IMR-90 (cell line): Measurements from ENCODE around the gene AAK1. TPM values are rescaled to one million over a fixed set of nuclear protein-coding genes. Genes with fewer than 3 reads are reported as not detected.

Experiments used
- ATAC-seq: fragments of 200-7000 bp; cut with Tn5 transposase; 2 replicates; pipeline ENCODE4 v1.9.1; 2020; ENCODE audit warnings: low read depth, mild to moderate bottlenecking, moderate library complexity
- BruUV-seq: library from RNA; stranded (reverse); fragments of 400-500 nt; replicated peaks from 2 replicates; lab custom pipeline; 2021; lab: Mats Ljungman, UMichigan
- CTCF ChIA-PET: fragments of 300-600 bp; formaldehyde crosslinking; extraction: SDS; loops from one replicate; lab custom pipeline; 2021; ENCODE audit warnings: antibody characterized with exemption; lab: Yijun Ruan, JAX
- POLR2A ChIA-PET: fragments of 300-600 bp; sonication (Branson Sonifier 250); formaldehyde crosslinking; loops from one replicate; lab custom pipeline; 2022; ENCODE audit warnings: antibody characterized with exemption; ENCODE audit not compliant: unreplicated experiment; lab: Charles Lee
- DNase-seq: peaks from one replicate; pipeline ENCODE4 v3.0.0; 2013
- H2AFZ ChIP-seq: replicated peaks from 2 replicates; pipeline ENCODE3; 2013; ENCODE audit warnings: low read length, mild to moderate bottlenecking; ENCODE audit not compliant: poor library complexity
- H2AK5ac ChIP-seq: 2 replicates; pipeline ENCODE4 v1.6.1; 2013; ENCODE audit warnings: low read depth, low read length, inconsistent platforms
- H2AK9ac ChIP-seq: replicated peaks from 2 replicates; pipeline ENCODE3; 2013; ENCODE audit warnings: mild to moderate bottlenecking, low read depth, low read length, moderate library complexity; ENCODE audit not compliant: poor library complexity
- H2BK120ac ChIP-seq: 2 replicates; pipeline ENCODE4 v1.6.1; 2013; ENCODE audit warnings: low read depth, low read length, inconsistent platforms
- H2BK15ac ChIP-seq: 3 replicates; pipeline ENCODE4 v1.6.1; 2013; ENCODE audit warnings: low read depth, low read length, inconsistent platforms
- H2BK20ac ChIP-seq: 2 replicates; pipeline ENCODE4 v1.6.1; 2013; ENCODE audit warnings: low read depth, mild to moderate bottlenecking, inconsistent platforms, low read length, moderate library complexity
- H2BK5ac ChIP-seq: 2 replicates; pipeline ENCODE4 v1.6.1; 2013; ENCODE audit warnings: mild to moderate bottlenecking, low read depth, low read length, inconsistent platforms; ENCODE audit not compliant: poor library complexity, severe bottlenecking
- H3K14ac ChIP-seq: replicated peaks from 2 replicates; pipeline ENCODE4 v1.6.1; 2013; ENCODE audit warnings: low read depth, low read length, inconsistent platforms
- H3K18ac ChIP-seq: 2 replicates; pipeline ENCODE4 v1.6.1; 2013; ENCODE audit warnings: low read depth, low read length, control low read depth
- H3K23ac ChIP-seq: 2 replicates; pipeline ENCODE4 v1.6.1; 2013; ENCODE audit warnings: low read depth, low read length, inconsistent platforms
- H3K27ac ChIP-seq: 2 replicates; pipeline ENCODE4 v1.5.1; 2013; ENCODE audit warnings: mild to moderate bottlenecking, control low read depth, low read length; ENCODE audit not compliant: insufficient read depth
- H3K27me3 ChIP-seq: 2 replicates; pipeline ENCODE4 v1.6.1; 2013; ENCODE audit warnings: low read length; ENCODE audit not compliant: control insufficient read depth, insufficient read depth
- H3K36me3 ChIP-seq: 2 replicates; pipeline ENCODE4 v1.6.1; 2013; ENCODE audit warnings: low read length, mixed read lengths; ENCODE audit not compliant: control insufficient read depth, insufficient read depth
- H3K4ac ChIP-seq: 2 replicates; pipeline ENCODE4 v1.6.1; 2013; ENCODE audit warnings: low read depth, low read length, inconsistent platforms
- H3K4me1 ChIP-seq: 2 replicates; pipeline ENCODE4 v1.6.1; 2013; ENCODE audit warnings: low read length, mixed read lengths; ENCODE audit not compliant: control insufficient read depth, insufficient read depth
- H3K4me2 ChIP-seq: 2 replicates; pipeline ENCODE4 v1.6.1; 2013; ENCODE audit warnings: low read depth, mild to moderate bottlenecking, control low read depth, low read length, moderate library complexity
- H3K4me3 ChIP-seq: 2 replicates; pipeline ENCODE4 v1.5.1; 2013; ENCODE audit warnings: low read depth, mild to moderate bottlenecking, control low read depth, low read length, moderate library complexity; ENCODE audit not compliant: insufficient read depth
- H3K56ac ChIP-seq: 2 replicates; pipeline ENCODE4 v1.6.1; 2013; ENCODE audit warnings: low read length, inconsistent platforms; ENCODE audit not compliant: insufficient read depth; ENCODE audit errors: extremely low read depth
- H3K79me1 ChIP-seq, 2 experiments: 2 replicates each; pipeline ENCODE4 v1.6.1; 2013; ENCODE audit warnings: low read length in 2 of 2, inconsistent platforms in 1 of 2, low read depth in 1 of 2
- H3K9ac ChIP-seq: 2 replicates; pipeline ENCODE4 v1.6.1; 2013; ENCODE audit warnings: low read depth, low read length, control low read depth
- H3K9me1 ChIP-seq: 2 replicates; pipeline ENCODE4 v1.6.1; 2013; ENCODE audit warnings: low read length, inconsistent platforms; ENCODE audit not compliant: insufficient read depth
- H3K9me3 ChIP-seq: 2 replicates; pipeline ENCODE4 v1.6.1; 2013; ENCODE audit warnings: low read length; ENCODE audit not compliant: control insufficient read depth, insufficient read depth
- H4K20me1 ChIP-seq: 2 replicates; pipeline ENCODE4 v1.6.1; 2013; ENCODE audit warnings: low read length, inconsistent platforms; ENCODE audit not compliant: insufficient read depth
- H4K5ac ChIP-seq: 2 replicates; pipeline ENCODE4 v1.6.1; 2013; ENCODE audit warnings: mild to moderate bottlenecking, low read depth, low read length, control low read depth
- H4K8ac ChIP-seq, 2 experiments: 2 replicates each; pipeline ENCODE4 v1.6.1; 2013; ENCODE audit warnings: low read depth in 2 of 2, low read length in 2 of 2, control low read depth in 1 of 2, inconsistent platforms in 1 of 2
- H4K91ac ChIP-seq: 2 replicates; pipeline ENCODE4 v1.6.1; 2013; ENCODE audit warnings: low read depth, low read length, inconsistent platforms; ENCODE audit not compliant: insufficient read depth
- BHLHE40 ChIP-seq: fragments of 150-350 bp; IDR thresholded peaks from 2 replicates; pipeline ENCODE4 v1.6.1; 2016; ENCODE audit warnings: mild to moderate bottlenecking, low read depth, low read length
- CEBPB ChIP-seq: IDR thresholded peaks from 2 replicates; pipeline ENCODE4 v1.6.1; 2012; ENCODE audit warnings: low read depth, low read length, improper control_type of control experiment
- ELK1 ChIP-seq: fragments of 150-350 bp; IDR thresholded peaks from 2 replicates; pipeline ENCODE4 v1.6.1; 2016; ENCODE audit warnings: low read depth, mild to moderate bottlenecking, low read length, moderate library complexity, borderline replicate concordance
- FOS ChIP-seq: fragments of 150-350 bp; IDR thresholded peaks from 2 replicates; pipeline ENCODE4 v1.6.1; 2016; ENCODE audit warnings: low read depth, low read length
- MAFK ChIP-seq: IDR thresholded peaks from 2 replicates; pipeline ENCODE4 v1.6.1; 2012; ENCODE audit warnings: low read depth, low read length, improper control_type of control experiment
- MAZ ChIP-seq: IDR thresholded peaks from 2 replicates; pipeline ENCODE4 v1.6.1; 2012; ENCODE audit warnings: low read depth, mild to moderate bottlenecking, low read length, improper control_type of control experiment, moderate library complexity, borderline replicate concordance
- MXI1 ChIP-seq: IDR thresholded peaks from 2 replicates; pipeline ENCODE4 v1.6.1; 2012; ENCODE audit warnings: low read depth, mild to moderate bottlenecking, low read length, moderate library complexity, borderline replicate concordance
- NFE2L2 ChIP-seq: fragments of 150-350 bp; IDR thresholded peaks from 2 replicates; pipeline ENCODE4 v1.6.1; 2016; ENCODE audit warnings: low read depth, mild to moderate bottlenecking, low read length
- POLR2A ChIP-seq: IDR thresholded peaks from 2 replicates; pipeline ENCODE4 v1.6.1; 2012; ENCODE audit warnings: mild to moderate bottlenecking, low read depth, low read length
- RAD21 ChIP-seq: IDR thresholded peaks from 2 replicates; pipeline ENCODE4 v1.6.1; 2012; ENCODE audit warnings: low read length, improper control_type of control experiment
- RCOR1 ChIP-seq: IDR thresholded peaks from 2 replicates; pipeline ENCODE4 v1.6.1; 2012; ENCODE audit warnings: mild to moderate bottlenecking, low read length, improper control_type of control experiment; ENCODE audit not compliant: insufficient replicate concordance
- RFX5 ChIP-seq: IDR thresholded peaks from 2 replicates; pipeline ENCODE4 v1.8.0; 2012; ENCODE audit warnings: low read depth, mild to moderate bottlenecking, low read length, moderate library complexity
- SMC3 ChIP-seq: fragments of 150-350 bp; IDR thresholded peaks from 2 replicates; pipeline ENCODE4 v1.6.1; 2016; ENCODE audit warnings: low read depth, mild to moderate bottlenecking, antibody characterized with exemption, low read length, moderate library complexity
- USF2 ChIP-seq: fragments of 150-350 bp; IDR thresholded peaks from 2 replicates; pipeline ENCODE4 v1.6.1; 2017; ENCODE audit warnings: mild to moderate bottlenecking, antibody characterized with exemption, low read length, low read depth
- WGBS, 2 experiments: methylation state at CpG; one replicate each; pipeline versions ENCODE4 v1.1.5 to v1.1.7; 2013; ENCODE audit warnings: missing lambda C conversion rate in 2 of 2; ENCODE audit not compliant: insufficient read length in 1 of 2; ENCODE audit errors: extremely low coverage in 2 of 2; 5-methylcytosine and 5-hydroxymethylcytosine counted together
- dilution Hi-C: fragments of 300-500 bp; cut with HindIII; formaldehyde crosslinking; loops from one replicate; pipeline ENCODE4 v1.14.3; 2018; ENCODE audit warnings: low sequenced_read_pairs; ENCODE audit not compliant: unreplicated experiment
- in situ Hi-C: fragments of 300-500 bp; cut with MboI; formaldehyde crosslinking; loops from 3 replicates; pipeline ENCODE4 v1.14.3; 2019; ENCODE audit warnings: low sequenced_read_pairs, inconsistent platforms, mixed read lengths
- intact Hi-C: fragments of 100-400 bp; cut with micrococcal nuclease; formaldehyde crosslinking; loops from 2 replicates; pipeline ENCODE4 v1.10.0; 2022
- polyA plus RNA-seq, 3 experiments: library from polyadenylated mRNA; depleted of rRNA; stranded (reverse); fragments of >200 nt; gene quantifications; 2 replicates each; pipeline ENCODE4 v1.2.3, GENCODE V29; 2012; ENCODE audit warnings: low replicate concordance in 1 of 3
- total RNA-seq: library from RNA; depleted of rRNA; stranded (reverse); fragments of >200 nt; gene quantifications from 2 replicates; pipeline ENCODE4 v1.2.3, GENCODE V29; 2012

The AAK1 gene
- total and polyA plus RNA-seq, 2 of the 4 experiments (the other 2 are of a cell fraction), result 21.9 to 26.5 TPM

- TF ChIP-seq CEBPB, result no peak
Observed at GRCh38 chr2:69538872-69539548, 104.5 kb downstream of the AAK1 start (continued).

- Histone ChIP-seq H2BK120ac (no peak overlapping the region), H2AFZ (no peak overlapping the region), H2BK5ac (no peak overlapping the region), H3K4ac (no peak overlapping the region), H2BK15ac (no peak overlapping the region), H2AK9ac (no peak overlapping the region), H3K4me2 (no peak overlapping the region), H3K4me3 (no peak overlapping the region), H3K18ac (no peak overlapping the region), H4K5ac (no peak overlapping the region), H3K27ac (no peak overlapping the region), H2AK5ac (no peak overlapping the region), H2BK20ac (no peak overlapping the region), H3K27me3 (no peaks in the 10 kb centered on the region), H3K56ac (no peak overlapping the region), H4K20me1 (peaks cover 13% of the 10 kb centered on the region; the same call in 1 of the 2 replicates), H3K4me1 (0 out of 2 replicates have a peak, but pooled peaks cover 2% of the 10 kb centered on the region), H3K14ac (no peak overlapping the region), H3K79me1 (peaks cover 36 to 71% of the 10 kb centered on the region in 2 experiments), H3K9ac (no peak overlapping the region), H3K23ac (no peak overlapping the region), H4K91ac (no peak overlapping the region), H3K9me3 (no peaks in the 10 kb centered on the region), H3K9me1 (peaks cover 21% of the 10 kb centered on the region), H4K8ac (no peak overlapping the region), H3K36me3 (peaks cover 18% of the 10 kb centered on the region)
- DNase-seq (no peak), ATAC-seq (no peak)
- ChIA-PET POLR2A (interaction anchor here (1.0 kb wide), 1 partner anchor 23 kb away, joined by 3 read pairs; no protein-coding TSS in a partner anchor), CTCF (no interaction called here)
- WGBS, 2 experiments, result 90% methylated on average over 2 of the region's 4 CpGs; no CpG with 5 or more reads in 1 of the 2 experiments
- intact Hi-C loops (no loop called here), in situ Hi-C loops (no loop called here), dilution Hi-C loops (no loop called here)
- TF ChIP-seq MXI1, result no peak
- no peak for TF ChIP-seq MAFK
- no peak for TF ChIP-seq RFX5
- TF ChIP-seq ELK1, result no peak
- TF ChIP-seq FOS, result no peak
- no peak for TF ChIP-seq RCOR1
- no peak for TF ChIP-seq SMC3
- no peak for TF ChIP-seq RAD21
- TF ChIP-seq MAZ, result no peak
- TF ChIP-seq NFE2L2, result no peak
- TF ChIP-seq CEBPB, result no peak
- no peak for TF ChIP-seq USF2
- no peak for TF ChIP-seq BHLHE40
- no peak for TF ChIP-seq POLR2A
- BruUV-seq, result no TSS peak
Observed at GRCh38 chr2:69538249-69538648, 105.3 kb downstream of the AAK1 start.
